ENCODE results near the gene LHX3. TPM values are rescaled to one million over a fixed set of nuclear protein-coding genes. Genes with fewer than 3 reads are reported as not detected.

LHX3 gene
- total and polyA plus RNA-seq, 2 of the 4 experiments (the other 2 are of a cell fraction) = not detected

DNA sequence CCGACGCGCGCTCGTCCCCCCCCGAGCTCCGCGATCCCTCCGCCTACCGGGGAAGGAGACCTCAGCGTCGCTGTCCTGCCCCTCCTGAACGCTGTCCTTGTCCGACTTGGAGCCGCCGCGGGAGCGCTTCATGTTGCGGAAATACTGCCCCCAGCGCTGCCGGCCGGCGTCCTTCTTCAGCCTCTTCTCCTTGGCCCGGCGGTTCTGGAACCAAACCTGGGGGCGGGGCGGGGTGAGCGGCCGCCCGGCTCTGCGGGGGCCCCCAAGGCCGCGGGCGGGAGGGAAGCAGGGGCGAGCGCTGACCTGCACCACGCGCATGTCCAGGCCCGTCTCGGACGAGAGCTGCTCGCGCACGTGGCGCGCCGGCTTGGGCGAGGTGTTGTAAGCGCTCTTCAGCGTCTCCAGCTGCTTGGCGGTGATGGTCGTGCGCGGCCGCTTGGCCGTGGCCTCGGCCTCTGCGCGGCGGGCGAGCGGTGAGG lies 6.3 kb downstream of the LHX3 start:
- Histone ChIP-seq H3K56ac (ENCODE audit: extremely low read depth, insufficient read depth, low read length) (no peak overlapping the region), H3K27me3 (ENCODE audit: control insufficient read depth, insufficient read depth, low read length) (peaks cover 86% of the 10 kb centered on the region), H3K9me3 (ENCODE audit: control insufficient read depth, insufficient read depth, low read length) (peaks cover 2% of the 10 kb centered on the region; the same call in 1 of the 2 replicates), H3K9me1 (ENCODE audit: insufficient read depth, low read length) (no peaks in the 10 kb centered on the region), H3K4me2 (ENCODE audit: low read depth, low read length) (no peak overlapping the region), H3K36me3 (ENCODE audit: control insufficient read depth, insufficient read depth, low read length) (no peaks in the 10 kb centered on the region), H4K91ac (ENCODE audit: insufficient read depth, low read depth, low read length) (no peak overlapping the region), H2BK5ac (ENCODE audit: low read depth, low read length, poor library complexity, severe bottlenecking) (no peak overlapping the region), H4K8ac (ENCODE audit: low read depth in 2 of 2, low read length in 2 of 2) (no peak overlapping the region), H2AFZ (replicated peaks; ENCODE audit: low read length, poor library complexity) (no peak overlapping the region), H3K9ac (ENCODE audit: low read depth, low read length) (no peak overlapping the region), H2BK15ac (ENCODE audit: low read depth, low read length) (no peak overlapping the region), H2BK20ac (ENCODE audit: low read depth, low read length) (no peak overlapping the region), H2AK5ac (ENCODE audit: low read depth, low read length) (no peak overlapping the region), H4K20me1 (ENCODE audit: insufficient read depth, low read length) (peaks cover 12% of the 10 kb centered on the region; the same call in 1 of the 2 replicates), H3K18ac (ENCODE audit: low read depth, low read length) (no peak overlapping the region), H3K4me3 (ENCODE audit: insufficient read depth, low read depth, low read length) (no peak overlapping the region), H4K5ac (ENCODE audit: low read depth, low read length) (no peak overlapping the region), H3K14ac (replicated peaks; ENCODE audit: low read depth, low read length) (no peak overlapping the region), H2BK120ac (ENCODE audit: low read depth, low read length) (no peak overlapping the region), H3K23ac (ENCODE audit: low read depth, low read length) (no peak overlapping the region), H3K4ac (ENCODE audit: low read depth, low read length) (no peak overlapping the region), H2AK9ac (replicated peaks; ENCODE audit: low read depth, low read length, poor library complexity) (no peak overlapping the region), H3K4me1 (ENCODE audit: control insufficient read depth, insufficient read depth, low read length) (no peaks in the 10 kb centered on the region), H3K27ac (ENCODE audit: insufficient read depth, low read length) (no peak overlapping the region), H3K79me1 (ENCODE audit: low read depth in 1 of 2, low read length in 2 of 2) (no peaks in the 10 kb centered on the region)
- ChIA-PET POLR2A (ENCODE audit: unreplicated experiment) (no interaction called here), CTCF (no interaction called here)
- in situ Hi-C loops (cut with MboI; ENCODE audit: low sequenced_read_pairs) (no loop called here), intact Hi-C loops (cut with micrococcal nuclease) (no loop called here), dilution Hi-C loops (cut with HindIII; ENCODE audit: low sequenced_read_pairs, unreplicated experiment) (no loop called here)
- no peak for TF ChIP-seq MXI1 (IDR thresholded peaks at IDR 0.05; ENCODE audit: borderline replicate concordance, low read depth, low read length)
- ATAC-seq (ENCODE audit: low read depth) (peak; percentile 24; the same call in 1 of the 2 replicates), DNase-seq (no peak)
- no TSS peak for BruUV-seq (replicated peaks)
- WGBS, 2 experiments (ENCODE audit: extremely low coverage in 2 of 2, insufficient read length in 1 of 2) = 2% methylated on average over 26 of the region's 62 CpGs; no CpG with 5 or more reads in 1 of the 2 experiments

Data from IMR-90 (cell line).